ENCODE data around the gene ARL3. TPM values are rescaled to one million over a fixed set of nuclear protein-coding genes. Genes with fewer than 3 reads are reported as not detected.

The ARL3 gene
- total and polyA plus RNA-seq, 12 donors: 5.0 to 17.8 (median 13.6) TPM

DNA sequence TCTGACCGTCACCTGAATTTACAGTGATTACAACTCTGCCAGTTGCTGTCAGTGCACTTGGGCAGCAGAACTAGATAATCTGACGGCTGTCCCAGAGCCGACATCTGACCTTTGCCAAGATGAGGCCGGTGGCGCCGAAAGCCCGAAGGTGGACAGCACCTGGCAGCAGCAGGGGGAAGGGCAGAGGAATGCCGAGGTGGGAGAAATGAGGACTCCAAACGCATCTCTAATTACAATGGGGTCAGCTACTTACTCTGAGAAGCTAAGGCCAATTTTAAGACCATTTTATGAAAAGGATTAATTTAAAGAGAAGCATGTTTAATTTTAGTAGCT, 36.2 kb downstream of the ARL3 start:
- Histone ChIP-seq H3K4me1 (peaks cover 14 to 65% (median 64%) of the 10 kb centered on the region in 9 donors), H3K4me3 (no peak overlapping the region), H3K27me3 (no peaks in the 10 kb centered on the region), H3K27ac (peak overlapping the region in 8 of 10 donors; percentile 31 to 93 (median 54)), H3K9me3 (no peaks in the 10 kb centered on the region), H3K36me3 (peaks cover 0 to 18% (median 0%) of the 10 kb centered on the region in 9 donors)
- no peak for TF ChIP-seq CTCF (IDR thresholded peaks at IDR 0.05)
- intact Hi-C loops (cut with DNase I): loop anchor here in 4 of 10 donors (5.0 kb wide), 1 partner anchor 34 kb away; the partner anchor contains the start of genes ARL3 (in 4 of the 4) and SFXN2 (in 4 of the 4)
- 52 to 55% methylated on average over 9 of the region's 9 CpGs for WGBS, 2 donors
- ATAC-seq: no peak
- DNase-seq: no peak

- Histone ChIP-seq H3K4me1 (peaks cover 14 to 71% (median 68%) of the 10 kb centered on the region in 9 donors), H3K36me3 (peaks cover 0 to 15% (median 0%) of the 10 kb centered on the region in 9 donors), H3K27me3 (no peaks in the 10 kb centered on the region), H3K9me3 (no peaks in the 10 kb centered on the region), H3K4me3 (no peak overlapping the region), H3K27ac (peak overlapping the region in 9 of 10 donors; percentile 9 to 93 (median 64))
- no peak for DNase-seq
- TF ChIP-seq CTCF (IDR thresholded peaks at IDR 0.05): no peak
- intact Hi-C loops (cut with DNase I): loop anchor here in 4 of 10 donors (2.0 to 5.0 kb wide), 2 partner anchors 31 to 35 kb away; partner anchors contain the start of genes ARL3 (in 4 of the 4) and SFXN2 (in 4 of the 4)
- WGBS, 2 donors: 74 to 75% methylated on average over 9 of the region's 9 CpGs
- ATAC-seq: no peak
Measured at GRCh38 chr10:102677331-102678067, 36.7 kb downstream of the ARL3 start.

DNA sequence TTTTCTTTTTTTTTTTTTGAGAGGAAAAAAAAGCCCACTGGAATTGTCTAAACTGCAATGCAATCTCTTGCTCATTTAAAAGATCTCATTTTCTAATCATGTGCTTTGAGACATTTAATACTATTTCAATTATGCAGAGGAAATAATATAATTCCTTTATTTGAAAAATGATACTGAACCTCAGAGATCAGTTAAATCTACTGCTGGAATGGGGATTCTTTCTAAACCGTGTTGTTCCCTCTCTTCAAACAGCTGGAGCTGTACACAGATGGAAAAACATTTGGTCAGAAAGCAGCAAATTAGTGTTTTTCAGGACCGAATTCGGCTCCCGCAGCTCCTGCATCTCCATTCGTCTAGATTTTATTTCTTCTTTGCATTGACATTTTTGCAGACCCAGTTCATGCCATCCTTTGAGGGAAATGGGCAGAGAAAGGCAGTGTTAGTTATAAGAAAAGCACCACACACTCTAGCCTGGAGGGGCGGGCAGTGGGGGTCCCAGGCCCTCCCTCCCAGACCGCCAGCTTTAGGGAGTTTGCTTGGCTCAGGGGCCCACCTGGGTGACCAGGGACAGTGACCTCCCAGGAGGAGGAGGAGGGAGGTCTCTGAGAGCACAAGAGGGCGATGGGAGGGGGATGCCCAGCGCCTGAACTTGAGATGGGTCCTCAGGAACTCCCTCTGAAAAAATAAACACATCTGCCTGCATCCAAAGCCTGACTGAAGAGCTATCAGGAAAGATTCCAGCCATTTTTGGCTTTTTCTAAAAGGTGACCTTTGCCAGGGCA, 37.5 kb downstream of the ARL3 start:
- Histone ChIP-seq H3K27me3 (no peaks in the 10 kb centered on the region), H3K4me1 (peaks cover 14 to 78% (median 70%) of the 10 kb centered on the region in 9 donors), H3K36me3 (peaks cover 0 to 8% (median 0%) of the 10 kb centered on the region in 9 donors), H3K27ac (peak overlapping the region in 9 of 10 donors; percentile 9 to 93 (median 84)), H3K4me3 (no peak overlapping the region), H3K9me3 (no peaks in the 10 kb centered on the region)
- intact Hi-C loops (cut with DNase I): loop anchor here in 4 of 10 donors (2.0 to 5.0 kb wide), 2 partner anchors 30 to 36 kb away; partner anchors contain the start of genes ARL3 (in 4 of the 4) and SFXN2 (in 4 of the 4)
- TF ChIP-seq CTCF (IDR thresholded peaks at IDR 0.05): no peak
- DNase-seq (no peak), ATAC-seq (no peak)
- 78 to 79% methylated on average over 9 of the region's 9 CpGs for WGBS, 2 donors

Data from heart right ventricle (tissue), 16 donors.